Hindlimb muscle (tissue), 1 donor: ENCODE results near the gene ACTRT3. TPM values are rescaled to one million over a fixed set of nuclear protein-coding genes. Genes with fewer than 3 reads are reported as not detected.

Source experiments
- DNase-seq: peaks from one replicate; pipeline ENCODE4 v3.0.0-alpha.2; 2013
- polyA plus RNA-seq: library from polyadenylated mRNA; unstranded; fragments of 120-200 nt; gene quantifications from one replicate; pipeline ENCODE4 v1.2.1, GENCODE V29; 2013; ENCODE audit not compliant: insufficient read length

Gene ACTRT3
- polyA plus RNA-seq = 2.1 TPM

GRCh38 chr3:169769287-169770181 is at the start of gene ACTRT3:
Gene ACTRT3 (minus strand): TSS chr3:169769561. CDS start chr3:169769520, 41 bp downstream.
- peak; percentile 66 for DNase-seq

DNA sequence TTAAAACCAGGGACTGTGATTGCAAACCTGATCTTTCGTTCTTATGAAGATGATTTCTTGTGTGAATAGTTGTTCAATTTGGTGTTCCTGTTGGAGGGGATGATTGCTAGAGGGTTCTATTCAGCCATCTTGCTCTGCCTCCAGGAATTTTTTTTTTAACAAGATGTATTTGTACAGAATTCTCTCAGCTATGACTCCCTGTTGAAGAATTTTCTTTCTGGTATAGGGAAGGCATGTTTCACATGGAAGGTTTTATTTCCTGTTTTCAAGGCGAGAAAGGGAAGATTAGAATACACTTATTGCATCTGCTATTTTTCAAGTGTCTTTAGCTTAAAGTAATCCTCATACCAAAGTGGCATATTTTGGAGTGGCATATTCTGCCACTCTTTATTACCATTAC is 49.0 kb upstream of the ACTRT3 start:
- no peak for DNase-seq

DNA sequence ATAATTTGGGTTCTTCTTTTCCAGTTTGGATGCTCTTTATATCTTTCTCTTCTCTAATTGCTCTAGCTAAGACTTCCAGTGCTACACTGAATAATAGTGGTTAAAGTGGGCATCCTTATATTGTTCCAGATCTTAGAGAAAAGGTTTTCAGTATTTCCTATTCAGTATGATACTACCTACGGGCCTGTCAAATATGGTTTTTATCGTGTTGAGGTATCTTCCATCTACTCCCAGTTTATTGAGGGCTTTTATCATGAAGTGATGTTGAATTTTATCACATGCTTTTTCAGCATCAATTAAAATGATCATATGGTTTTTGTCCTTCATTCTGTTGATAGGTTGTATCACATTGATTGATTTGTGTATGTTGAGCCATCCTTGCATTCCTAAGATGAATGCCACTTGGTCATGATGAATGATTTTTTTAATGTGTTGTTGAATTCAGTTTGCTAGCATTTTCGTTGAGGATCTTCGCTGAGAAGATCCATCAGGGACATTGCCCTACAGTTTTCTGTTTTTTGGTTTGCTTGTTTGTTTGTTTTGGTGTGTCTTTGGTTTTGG is 46.3 kb upstream of the ACTRT3 start:
- no peak for DNase-seq

- peak; percentile 22 for DNase-seq
Measured at GRCh38 chr3:169813757-169814517, 44.6 kb upstream of the ACTRT3 start.

- DNase-seq = no peak
Measured at GRCh38 chr3:169813278-169813677, 43.9 kb upstream of the ACTRT3 start.

DNA sequence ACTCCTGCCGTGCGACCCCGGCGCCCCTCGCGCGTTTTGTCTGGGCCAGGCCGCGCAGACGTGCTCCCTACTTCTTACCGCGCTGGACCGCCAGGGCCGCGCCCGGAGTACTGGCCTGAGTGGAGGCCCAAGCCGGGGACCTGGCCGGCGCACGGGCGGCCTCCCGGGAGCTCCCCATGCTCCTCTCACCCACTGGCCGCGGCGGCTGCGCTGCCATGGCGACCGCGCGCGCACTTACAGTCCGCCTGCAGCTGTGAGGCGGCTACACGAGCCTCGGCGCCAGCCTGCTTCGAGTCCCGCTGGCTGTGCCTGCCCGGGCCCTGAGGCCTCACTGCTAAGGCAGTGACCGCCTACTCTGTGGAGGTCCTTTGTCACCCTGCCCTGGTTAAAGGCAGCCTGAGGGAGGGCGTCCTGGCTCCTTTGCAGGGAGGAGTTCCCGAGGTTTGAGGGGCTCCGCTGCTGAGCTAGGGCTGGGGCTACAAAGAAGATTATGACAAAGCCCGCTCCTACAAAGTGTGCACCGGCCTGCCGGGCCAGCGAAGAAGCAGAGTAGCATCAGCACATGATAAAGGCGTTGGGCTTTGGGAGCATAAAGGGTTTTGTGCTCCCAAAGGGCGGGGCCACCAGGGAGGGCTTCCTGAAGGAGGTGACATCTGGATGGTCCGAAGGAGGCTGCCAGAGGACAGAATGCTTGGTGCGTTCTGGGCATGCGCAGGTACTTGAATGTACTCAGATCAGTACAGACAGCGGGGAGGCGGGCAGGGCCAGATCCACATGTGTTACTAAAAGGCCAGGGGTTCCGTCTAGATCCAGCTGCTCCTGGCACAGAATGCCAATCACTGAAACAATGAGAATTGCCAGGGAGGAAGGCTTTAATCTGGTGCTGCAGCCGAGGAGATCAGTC is 43.2 kb upstream of the ACTRT3 start, which contains the start of the genes LRRC34 and LRRIQ4:
Gene LRRC34 (minus strand): TSS at position 573 of the 904 bp plus-strand sequence. CDS start 356 bp downstream, at position 217.
Gene LRRIQ4 (plus strand): TSS at position 539 of the 904 bp plus-strand sequence. CDS start 9,052 bp downstream, outside the sequence.
- peak; percentile 76 for DNase-seq

DNA sequence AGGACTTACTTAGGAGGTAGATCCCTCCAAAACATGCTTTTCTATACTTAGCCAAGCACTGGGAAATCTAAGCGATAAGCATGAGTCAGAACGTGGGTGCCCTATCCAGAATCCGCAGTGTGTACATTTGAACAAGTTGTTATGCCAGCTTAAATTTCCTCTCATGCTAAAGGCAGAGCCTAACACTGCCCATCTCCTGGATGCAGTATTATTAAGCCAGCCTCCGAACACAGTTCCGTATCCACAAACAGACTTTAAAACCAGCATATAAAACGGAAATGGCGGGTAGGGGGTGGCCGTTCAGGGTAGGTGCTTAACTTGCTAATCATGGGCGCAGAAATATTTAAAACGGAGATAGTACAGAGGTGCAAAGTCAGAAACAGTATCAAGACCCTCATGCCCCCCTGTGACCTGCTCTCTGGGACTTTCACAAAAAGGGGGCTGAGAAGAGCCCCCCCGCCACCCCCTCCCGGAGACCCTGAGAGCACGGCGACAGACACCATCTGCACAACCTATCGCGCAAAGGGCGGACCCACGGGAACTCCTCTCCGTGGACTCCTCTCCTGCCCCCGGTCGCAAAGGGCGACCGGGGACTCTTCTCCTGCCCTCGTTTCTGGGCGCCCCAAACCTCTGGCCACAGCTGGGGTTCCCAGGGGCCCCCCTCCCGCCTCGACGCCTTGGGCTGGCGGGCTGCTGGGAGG is 42.4 kb upstream of the ACTRT3 start:
- peak; percentile 25 for DNase-seq

GRCh38 chr3:169809230-169809795 is 40.0 kb upstream of the ACTRT3 start:
- DNase-seq = no peak

DNA sequence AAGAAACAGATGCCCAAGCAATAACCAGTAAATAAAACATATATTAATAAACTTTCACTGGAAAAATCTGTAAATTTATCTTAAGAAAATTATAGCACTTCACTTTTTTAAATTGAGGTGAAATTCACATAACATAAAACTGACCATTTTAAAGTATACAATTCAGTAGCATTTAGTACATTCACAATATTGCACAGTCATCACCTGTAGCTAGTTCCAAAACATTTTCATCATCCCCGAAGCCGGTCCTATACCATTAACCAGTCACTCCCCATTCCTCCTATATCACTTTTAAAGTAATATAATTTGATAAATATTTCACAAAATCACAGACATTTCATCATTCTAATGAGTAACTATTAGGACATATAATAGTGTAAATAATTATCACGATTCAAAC is 35.3 kb upstream of the ACTRT3 start:
- DNase-seq = no peak

- no peak for DNase-seq
Measured at GRCh38 chr3:169792359-169792758, 23.0 kb upstream of the ACTRT3 start.

DNA sequence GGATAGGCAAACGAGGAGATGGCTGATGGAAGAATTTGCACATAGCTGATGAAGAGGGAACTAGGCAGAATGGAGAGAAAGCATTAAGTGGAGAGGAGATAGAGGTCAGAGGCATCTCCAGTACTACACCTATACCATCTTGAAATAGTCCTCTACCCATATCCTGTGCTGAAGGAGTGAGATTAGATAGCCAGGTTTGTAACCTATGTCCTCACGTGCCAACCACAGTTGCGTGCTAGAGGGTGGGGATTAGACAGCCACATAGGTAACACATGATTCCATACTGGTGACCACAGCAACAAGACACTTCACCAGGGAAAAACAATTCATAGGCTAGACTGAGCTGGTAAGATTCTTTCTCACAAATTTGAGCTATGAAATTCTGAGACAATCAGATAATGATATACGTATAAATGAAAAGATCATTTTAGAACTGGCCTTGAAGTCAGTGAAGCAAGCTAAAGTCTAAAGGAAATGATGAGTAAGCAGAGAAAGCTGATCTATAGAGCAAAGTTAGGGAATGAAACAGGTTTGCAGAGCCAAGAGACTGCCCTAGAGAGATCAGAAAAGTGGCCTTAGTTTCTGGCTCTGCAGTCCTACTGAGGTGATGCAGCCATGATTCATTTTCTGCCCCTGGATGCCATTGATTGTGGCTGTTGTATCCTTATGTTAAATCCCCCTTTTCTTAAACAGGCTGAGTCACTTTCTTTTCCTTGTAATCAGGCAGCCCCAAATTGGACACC is 21.5 kb upstream of the ACTRT3 start:
- no peak for DNase-seq

- no peak for DNase-seq
Measured at GRCh38 chr3:169790219-169790618, 20.9 kb upstream of the ACTRT3 start.

- no peak for DNase-seq
Measured at GRCh38 chr3:169787791-169788190, 18.4 kb upstream of the ACTRT3 start.

GRCh38 chr3:169787120-169787519 is 17.8 kb upstream of the ACTRT3 start:
- no peak for DNase-seq

DNA sequence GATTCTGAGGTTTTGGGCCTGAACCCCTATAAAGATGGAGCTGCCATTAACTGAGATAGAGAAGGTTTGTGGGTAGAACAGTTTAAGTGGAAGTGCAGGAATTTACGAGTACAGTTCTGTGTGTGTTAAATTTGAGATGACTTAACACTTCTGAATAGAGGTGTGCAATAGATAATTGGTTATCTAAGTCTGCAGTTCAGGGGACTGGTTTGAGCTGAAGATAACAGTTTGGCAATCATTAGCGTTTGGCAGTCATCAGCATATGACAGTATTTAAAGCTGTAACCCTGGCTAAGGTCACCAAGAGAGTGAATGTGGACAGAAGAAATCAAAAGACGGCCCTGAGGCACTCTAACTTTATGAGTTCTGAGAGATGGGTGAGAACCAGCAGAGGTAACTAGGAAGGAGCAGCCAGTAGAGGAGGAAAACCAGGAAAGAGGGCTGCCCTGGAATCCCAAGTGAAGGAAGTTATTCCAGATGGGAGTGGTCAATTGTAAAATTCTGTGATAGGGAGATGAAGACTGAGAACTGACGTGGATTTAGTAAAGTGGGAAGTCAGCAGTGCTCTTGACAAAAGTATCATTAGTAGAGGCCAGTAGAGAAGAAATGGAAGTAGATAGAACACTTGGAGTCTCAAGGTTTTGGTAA is 12.0 kb upstream of the ACTRT3 start:
- no peak for DNase-seq

DNA sequence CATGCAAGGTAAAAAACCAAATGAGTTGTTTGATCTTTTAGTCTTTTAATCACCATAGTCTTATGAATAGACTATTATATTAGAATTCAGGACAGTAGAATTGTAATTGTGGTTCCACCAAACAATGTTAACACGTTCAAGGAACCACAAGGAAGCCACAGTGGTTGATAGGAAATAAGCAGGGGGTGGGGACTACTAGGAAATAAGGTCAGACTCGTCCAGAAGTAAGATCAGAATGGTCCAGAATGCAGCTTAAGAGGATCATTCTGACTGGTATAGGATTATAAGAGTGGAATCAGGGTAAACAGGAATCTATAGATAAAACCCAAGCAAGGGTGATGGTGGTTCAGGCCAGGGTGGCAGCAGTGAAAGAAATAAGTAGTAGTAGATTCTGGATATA is 11.4 kb upstream of the ACTRT3 start:
- DNase-seq = no peak

DNA sequence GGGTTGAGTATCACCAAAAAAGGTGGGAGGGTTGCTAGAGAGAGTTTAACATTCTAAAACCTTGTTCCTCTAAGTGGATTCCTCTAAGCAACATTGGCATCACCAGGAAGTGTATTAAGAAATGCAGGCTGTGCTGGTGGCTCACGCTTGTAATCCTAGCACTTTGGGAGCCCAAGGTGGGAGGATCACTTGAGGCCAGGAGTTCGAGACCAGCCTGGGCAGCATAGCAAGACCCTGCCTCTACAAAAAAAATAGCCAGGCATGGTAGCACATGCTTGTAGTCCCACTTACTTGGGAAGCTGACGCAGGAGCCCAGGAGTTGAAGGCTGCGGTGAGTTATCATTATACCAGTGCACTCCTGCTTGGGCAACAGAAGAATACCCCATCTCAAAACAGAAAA is 8.5 kb upstream of the ACTRT3 start:
- no peak for DNase-seq

DNA sequence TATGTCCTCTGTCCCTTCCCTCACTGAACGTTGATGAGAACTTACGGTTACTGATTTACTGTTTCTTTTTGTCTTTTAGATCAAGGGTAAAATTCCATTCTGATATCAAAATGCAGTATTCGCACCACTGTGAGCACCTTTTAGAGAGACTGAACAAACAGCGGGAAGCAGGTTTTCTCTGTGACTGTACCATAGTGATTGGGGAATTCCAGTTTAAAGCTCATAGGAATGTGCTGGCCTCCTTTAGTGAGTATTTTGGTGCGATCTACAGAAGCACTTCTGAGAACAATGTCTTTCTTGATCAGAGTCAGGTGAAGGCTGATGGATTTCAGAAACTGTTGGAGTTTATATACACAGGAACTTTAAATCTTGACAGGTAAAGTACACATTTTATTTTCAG is 4.8 kb upstream of the ACTRT3 start:
- no peak for DNase-seq
